AG04450 (cell line): Measurements from ENCODE around the gene AUTS2. TPM values are rescaled to one million over a fixed set of nuclear protein-coding genes. Genes with fewer than 3 reads are reported as not detected.

Source experiments
- CTCF ChIA-PET: fragments of 300-600, 350-600 bp; formaldehyde crosslinking; extraction: SDS; loops from one replicate; lab custom pipeline; 2022; ENCODE audit warnings: antibody characterized with exemption, inconsistent platforms; lab: Charles Lee
- POLR2A ChIA-PET: fragments of 350-600 bp; formaldehyde crosslinking; extraction: SDS; loops from one replicate; lab custom pipeline; 2021; ENCODE audit warnings: antibody characterized with exemption, inconsistent platforms; lab: Yijun Ruan, JAX
- DNase-seq: peaks from one replicate; pipeline ENCODE4 v3.0.0-alpha.2; 2011; ENCODE audit warnings: low read depth, low spot score
- H3K27ac ChIP-seq: one replicate; pipeline ENCODE4 v1.5.1; 2012; ENCODE audit warnings: low read depth, low read length, control low read depth
- H3K27me3 ChIP-seq: one replicate; pipeline ENCODE4 v1.6.0; 2012; ENCODE audit warnings: low read length; ENCODE audit not compliant: control insufficient read depth, insufficient read depth
- H3K4me3 ChIP-seq: 2 replicates; pipeline ENCODE4 v1.5.1; 2011; ENCODE audit warnings: mild to moderate bottlenecking, low read depth, low read length, control low read depth
- H3K9me3 ChIP-seq: 2 replicates; pipeline ENCODE4 v1.5.1; 2012; ENCODE audit warnings: low read length; ENCODE audit not compliant: control insufficient read depth, insufficient read depth
- CTCF ChIP-seq: IDR thresholded peaks from 2 replicates; pipeline ENCODE4 v1.5.1; 2011; ENCODE audit warnings: low read depth, low read length, control low read depth, inconsistent platforms
- polyA plus RNA-seq: library from polyadenylated mRNA; depleted of rRNA; stranded (reverse); fragments of >200 nt; gene quantifications from 2 replicates; pipeline ENCODE4 v1.2.3, GENCODE V29; 2011

The AUTS2 gene
- polyA plus RNA-seq, 1 experiment: 1.5 TPM

GRCh38 chr7:70015353-70015752, 417.1 kb downstream of the AUTS2 start:
- ChIA-PET POLR2A (no interaction called here), CTCF (no interaction called here)
- TF ChIP-seq CTCF: no peak
- no peak overlapping the region for H3K27ac ChIP-seq
- no peaks in the 10 kb centered on the region for H3K9me3 ChIP-seq
- DNase-seq: no peak
- H3K4me3 ChIP-seq: no peak overlapping the region
- no peaks in the 10 kb centered on the region for H3K27me3 ChIP-seq

- H3K27ac ChIP-seq: no peak overlapping the region
- POLR2A ChIA-PET: no interaction called here
Measured at GRCh38 chr7:70016044-70016770, 417.9 kb downstream of the AUTS2 start.

GRCh38 chr7:70017357-70017756, 419.1 kb downstream of the AUTS2 start:
- ChIA-PET CTCF (no interaction called here), POLR2A (no interaction called here)
- DNase-seq: no peak
- Histone ChIP-seq H3K27me3 (no peaks in the 10 kb centered on the region), H3K9me3 (no peaks in the 10 kb centered on the region), H3K4me3 (no peak overlapping the region), H3K27ac (no peak overlapping the region)
- TF ChIP-seq CTCF: no peak

More at GRCh38 chr7:70016044-70016770, 417.9 kb downstream of the AUTS2 start:
- no peak for TF ChIP-seq CTCF
- no peak overlapping the region for H3K4me3 ChIP-seq
- no peak for DNase-seq
- H3K27me3 ChIP-seq: no peaks in the 10 kb centered on the region
- H3K9me3 ChIP-seq: no peaks in the 10 kb centered on the region
- CTCF ChIA-PET: no interaction called here

- Histone ChIP-seq H3K4me3 (no peak overlapping the region), H3K9me3 (no peaks in the 10 kb centered on the region), H3K27ac (no peak overlapping the region), H3K27me3 (no peaks in the 10 kb centered on the region)
- CTCF ChIA-PET: no interaction called here
- POLR2A ChIA-PET: no interaction called here
- no peak for TF ChIP-seq CTCF
- no peak for DNase-seq
Measured at GRCh38 chr7:70018700-70019099, 420.4 kb downstream of the AUTS2 start.

GRCh38 chr7:70027867-70028266, 429.6 kb downstream of the AUTS2 start:
- Histone ChIP-seq H3K27me3 (no peaks in the 10 kb centered on the region), H3K27ac (no peak overlapping the region), H3K9me3 (no peaks in the 10 kb centered on the region), H3K4me3 (no peak overlapping the region)
- no peak for TF ChIP-seq CTCF
- no peak for DNase-seq
- ChIA-PET CTCF (no interaction called here), POLR2A (no interaction called here)
